HG02973 (cell line): Measurements from ENCODE around the gene UBA52.

Experiments
- ATAC-seq: cut with Tn5 transposase; IDR thresholded peaks from one replicate; pipeline ENCODE4 v1.9.1; 2021; ENCODE audit warnings: moderate library complexity; ENCODE audit not compliant: unreplicated experiment

UBA52 gene

GRCh38 chr19:18607226-18608101, 35.8 kb downstream of the UBA52 start:
- ATAC-seq: no peak

GRCh38 chr19:18608102-18608804, 36.6 kb downstream of the UBA52 start:
- ATAC-seq: no peak

- ATAC-seq: no peak
Observed at GRCh38 chr19:18608805-18609716, 37.4 kb downstream of the UBA52 start.

GRCh38 chr19:18609717-18610051, 38.0 kb downstream of the UBA52 start:
- ATAC-seq: no peak

- ATAC-seq: no peak
Observed at GRCh38 chr19:18610245-18610555, 38.5 kb downstream of the UBA52 start.

GRCh38 chr19:18610556-18611326, 39.1 kb downstream of the UBA52 start:
- no peak for ATAC-seq

- no peak for ATAC-seq
Observed at GRCh38 chr19:18611327-18612050, 39.8 kb downstream of the UBA52 start.

GRCh38 chr19:18612051-18612771, 40.6 kb downstream of the UBA52 start:
- no peak for ATAC-seq

- no peak for ATAC-seq
Observed at GRCh38 chr19:18612772-18613588, 41.3 kb downstream of the UBA52 start, which contains the start of gene TMEM59L. TSS of gene TMEM59L (plus strand) at chr19:18612870. CDS start at chr19:18612959, 89 bp downstream.

- ATAC-seq: no peak
Observed at GRCh38 chr19:18613589-18614234, 42.1 kb downstream of the UBA52 start.

GRCh38 chr19:18616023-18616422, 44.4 kb downstream of the UBA52 start:
- no peak for ATAC-seq

GRCh38 chr19:18617562-18617961, 45.9 kb downstream of the UBA52 start:
- ATAC-seq: no peak

- no peak for ATAC-seq
Observed at GRCh38 chr19:18618236-18618635, 46.6 kb downstream of the UBA52 start.

GRCh38 chr19:18620311-18620710, 48.7 kb downstream of the UBA52 start:
- ATAC-seq: no peak

- ATAC-seq: no peak
Observed at GRCh38 chr19:18620902-18621301, 49.2 kb downstream of the UBA52 start.

- ATAC-seq: no peak
Observed at GRCh38 chr19:18626906-18627305, 55.2 kb downstream of the UBA52 start.
